HFF-Myc (cell line): Measurements from ENCODE around the gene TTC28.

Experiments
- DNase-seq: peaks from one replicate; pipeline ENCODE4 v3.0.0-alpha.2; 2011; ENCODE audit warnings: low read depth; ENCODE audit errors: extremely low read depth
- H3K4me3 ChIP-seq: replicated peaks from 2 replicates; pipeline ENCODE4 v1.5.1; 2011; ENCODE audit warnings: low read depth, mild to moderate bottlenecking, control low read depth, low read length
- TF ChIP-seq, protein P1 (sequence below): IDR thresholded peaks from 2 replicates; pipeline ENCODE4 v1.5.1; 2012; ENCODE audit warnings: mild to moderate bottlenecking, low read depth, low read length, control low read depth; ENCODE audit errors: missing control alignments

The TTC28 gene

DNA sequence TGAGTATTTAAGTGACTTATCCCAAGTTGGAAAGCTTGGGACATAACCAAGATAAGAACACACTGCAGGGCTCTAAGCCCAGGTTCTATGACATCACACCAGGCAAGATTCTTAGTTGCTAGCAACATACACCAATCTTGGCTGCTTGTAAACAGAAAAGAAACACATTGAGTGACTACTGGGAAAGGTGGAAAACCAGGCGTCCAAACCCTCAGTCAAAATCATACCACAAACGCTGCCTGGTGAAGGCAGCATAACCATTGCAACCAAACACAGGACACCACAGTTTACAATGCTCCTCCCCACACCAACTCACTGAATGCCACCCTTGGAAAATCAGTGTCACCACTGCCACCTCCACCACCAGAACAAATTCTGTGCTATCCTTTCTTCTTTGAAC is 379.9 kb downstream of the TTC28 start:
- TF ChIP-seq, protein P1, sequence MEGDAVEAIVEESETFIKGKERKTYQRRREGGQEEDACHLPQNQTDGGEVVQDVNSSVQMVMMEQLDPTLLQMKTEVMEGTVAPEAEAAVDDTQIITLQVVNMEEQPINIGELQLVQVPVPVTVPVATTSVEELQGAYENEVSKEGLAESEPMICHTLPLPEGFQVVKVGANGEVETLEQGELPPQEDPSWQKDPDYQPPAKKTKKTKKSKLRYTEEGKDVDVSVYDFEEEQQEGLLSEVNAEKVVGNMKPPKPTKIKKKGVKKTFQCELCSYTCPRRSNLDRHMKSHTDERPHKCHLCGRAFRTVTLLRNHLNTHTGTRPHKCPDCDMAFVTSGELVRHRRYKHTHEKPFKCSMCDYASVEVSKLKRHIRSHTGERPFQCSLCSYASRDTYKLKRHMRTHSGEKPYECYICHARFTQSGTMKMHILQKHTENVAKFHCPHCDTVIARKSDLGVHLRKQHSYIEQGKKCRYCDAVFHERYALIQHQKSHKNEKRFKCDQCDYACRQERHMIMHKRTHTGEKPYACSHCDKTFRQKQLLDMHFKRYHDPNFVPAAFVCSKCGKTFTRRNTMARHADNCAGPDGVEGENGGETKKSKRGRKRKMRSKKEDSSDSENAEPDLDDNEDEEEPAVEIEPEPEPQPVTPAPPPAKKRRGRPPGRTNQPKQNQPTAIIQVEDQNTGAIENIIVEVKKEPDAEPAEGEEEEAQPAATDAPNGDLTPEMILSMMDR, result no peak
- DNase-seq, result no peak
- H3K4me3 ChIP-seq, result no peak overlapping the region

GRCh38 chr22:28299309-28299708 is 380.3 kb downstream of the TTC28 start:
- no peak overlapping the region for H3K4me3 ChIP-seq
- TF ChIP-seq, protein P1, result no peak
- DNase-seq, result no peak

DNA sequence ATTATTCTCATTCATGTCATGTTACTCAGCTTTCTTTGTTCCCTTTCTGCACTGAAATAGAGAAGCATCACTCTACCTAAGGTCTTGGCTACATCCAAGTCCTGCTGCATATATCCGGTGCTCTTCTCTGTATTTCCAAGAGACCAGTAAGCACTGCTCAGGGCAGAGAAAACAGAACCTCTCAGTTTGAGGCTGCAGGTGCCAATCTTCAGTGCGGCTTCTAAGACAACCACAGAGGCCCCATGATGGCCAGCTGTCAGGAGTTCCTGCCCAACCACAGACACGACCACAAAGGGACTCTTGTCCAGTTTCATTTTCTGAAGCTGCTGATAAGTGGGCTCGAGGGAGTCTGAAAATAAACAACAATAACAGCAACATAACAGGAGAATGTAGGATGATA is 382.1 kb downstream of the TTC28 start:
- no peak for DNase-seq
- no peak overlapping the region for H3K4me3 ChIP-seq

DNA sequence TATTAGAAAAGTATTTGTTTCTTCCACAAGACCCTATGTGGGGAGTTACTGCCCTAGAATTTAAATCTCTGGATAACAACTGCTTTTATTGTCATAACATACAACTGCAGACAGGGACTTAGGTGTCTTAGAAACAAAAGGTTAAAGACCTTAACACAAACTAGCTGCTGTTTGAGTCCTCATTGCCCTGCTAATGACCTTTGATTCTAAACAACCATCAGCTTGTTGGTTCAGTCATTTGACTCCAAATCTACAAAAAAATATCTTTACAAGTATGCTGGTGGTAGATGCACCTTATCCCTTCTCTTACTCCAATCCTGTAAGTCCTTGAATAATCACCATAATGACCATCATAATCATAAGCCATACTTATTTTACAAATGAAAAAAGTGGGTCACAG is 383.2 kb downstream of the TTC28 start:
- no peak overlapping the region for H3K4me3 ChIP-seq
- TF ChIP-seq, protein P1, result no peak
- no peak for DNase-seq

More for the DNA sequence above, 382.1 kb downstream of the TTC28 start:
- TF ChIP-seq, protein P1, result no peak

DNA sequence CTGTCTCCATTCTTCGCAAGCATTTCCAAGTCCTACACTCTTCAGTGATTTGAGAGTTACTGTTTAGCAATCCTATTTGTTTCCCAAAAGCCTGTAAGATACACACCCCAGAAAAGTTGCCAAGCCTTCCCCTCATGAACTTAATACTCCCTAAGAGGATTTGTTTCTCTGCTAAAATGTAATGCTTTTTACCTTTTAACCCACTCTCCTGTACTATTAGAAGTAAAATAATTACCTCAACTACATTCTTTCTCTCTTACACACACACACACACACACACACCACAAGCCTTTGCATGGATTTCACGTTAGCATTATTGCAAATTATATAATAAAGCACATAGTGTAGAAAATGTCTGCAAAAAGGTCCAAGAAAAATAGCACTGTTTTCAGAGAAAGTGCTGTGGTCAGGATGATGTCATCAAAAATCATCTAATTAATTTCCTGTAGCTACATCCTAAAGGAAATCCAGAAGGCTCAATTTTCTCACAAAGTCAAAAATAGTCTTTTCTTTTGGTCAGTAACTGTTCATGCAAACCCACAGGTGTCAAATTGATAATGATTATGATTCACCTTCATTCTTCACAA is 396.5 kb downstream of the TTC28 start:
- TF ChIP-seq, protein P1, result no peak
- no peak overlapping the region for H3K4me3 ChIP-seq
- DNase-seq, result no peak

GRCh38 chr22:28282405-28283067 is 397.1 kb downstream of the TTC28 start:
- TF ChIP-seq, protein P1, result no peak
- no peak for DNase-seq
- no peak overlapping the region for H3K4me3 ChIP-seq
